ENCODE measurements around the gene P2RX1. TPM values are rescaled to one million over a fixed set of nuclear protein-coding genes. Genes with fewer than 3 reads are reported as not detected.
A peak's percentile ranks its signal among the peaks of the same experiment; 100 is the strongest.

Gene P2RX1
- total RNA-seq, 3 donors from 2014 or later = 2.5 to 4.9 (median 3.5) TPM

- Histone ChIP-seq H3K36me3 (ENCODE audit: low read depth) (peaks cover 6% of the 10 kb centered on the region), H3K4me3 (no peak overlapping the region), H3K4me1 (ENCODE audit: low read depth) (peaks cover 16% of the 10 kb centered on the region), H3K9me3 (no peaks in the 10 kb centered on the region)
- intact Hi-C loops (cut with DNase I, micrococcal nuclease) = no loop called here
- DNase-seq (peak in 2 of 3 donors; percentile 19 to 46), ATAC-seq (no peak)
- TF ChIP-seq CTCF (IDR thresholded peaks at IDR 0.05) = no peak
Observed at GRCh38 chr17:3847165-3847670, 69.0 kb downstream of the P2RX1 start.

Other genes with a start within 250 kb of the P2RX1 start
- 100 to 1,000 TPM; 162 to 297 (median 197) TPM for gene TAX1BP3, start 247.9 kb downstream of the P2RX1 start, total RNA-seq
- gene EMC6, start 247.7 kb downstream of the P2RX1 start, total RNA-seq = 10 to 100 TPM; 29.3 to 41.3 (median 32.8) TPM
- gene P2RX5, start 220.3 kb downstream of the P2RX1 start, total RNA-seq = 1 to 10 TPM in 2 of 3 donors, under 1 TPM in 1; 0.73 to 2.6 (median 2.2) TPM
- 1 to 10 TPM in 2 of 3 donors, under 1 TPM in 1; 0.70 to 3.6 (median 1.1) TPM for gene HASPIN, start 192.6 kb downstream of the P2RX1 start, total RNA-seq
- 10 to 100 TPM; 17.2 to 24.1 (median 17.6) TPM for gene ITGAE, start 115.3 kb downstream of the P2RX1 start, total RNA-seq
- 10 to 100 TPM; 39.4 to 50.5 (median 44.7) TPM for gene NCBP3, start 70.2 kb downstream of the P2RX1 start, total RNA-seq
- gene CAMKK1, start 23.4 kb downstream of the P2RX1 start, total RNA-seq = 10 to 100 TPM in 1 of 3 donors, 1 to 10 TPM in 2; 4.8 to 11.6 (median 6.2) TPM
- 100 to 1,000 TPM in 2 of 3 donors, 10 to 100 TPM in 1; 72.8 to 253 (median 247) TPM for gene ATP2A3, start 48.0 kb upstream of the P2RX1 start, total RNA-seq
- gene ZZEF1, start 226.6 kb upstream of the P2RX1 start, total RNA-seq = 100 to 1,000 TPM; 124 to 192 (median 155) TPM
- 10 to 100 TPM in 2 of 3 donors, 1 to 10 TPM in 1; 9.7 to 15.4 (median 14.1) TPM for gene CYB5D2, start 226.7 kb upstream of the P2RX1 start, total RNA-seq